ENCODE measurements around the gene PAXIP1. TPM values are rescaled to one million over a fixed set of nuclear protein-coding genes. Genes with fewer than 3 reads are reported as not detected.

Gene PAXIP1
- total and polyA plus RNA-seq, 2 donors (not counting 3 experiments of a cell fraction or from before 2014, with no cell fraction given) = 10.0 to 15.8 TPM

DNA sequence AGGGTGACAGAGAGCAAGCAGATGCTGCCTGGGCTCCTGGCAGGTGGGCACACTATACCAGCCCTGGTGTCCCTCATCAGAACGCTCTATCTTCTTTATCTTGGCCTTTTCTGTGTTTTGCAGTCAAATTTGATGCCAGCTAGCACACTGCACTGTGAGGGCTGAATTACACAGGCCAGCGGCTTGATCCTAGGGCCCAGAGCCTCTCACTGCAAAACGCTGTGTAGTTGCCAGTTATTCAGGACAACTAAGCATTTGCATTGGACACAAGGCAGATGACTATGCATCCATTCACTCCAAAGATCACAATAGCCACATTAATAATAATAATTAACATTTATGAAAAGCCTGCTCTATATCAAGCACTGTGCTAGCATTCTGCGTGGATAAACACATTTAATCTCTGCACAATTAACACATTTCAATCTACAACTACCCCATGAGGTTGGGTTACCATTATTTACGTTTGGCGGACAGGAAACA, 100.3 kb downstream of the PAXIP1 start:
- H3K4me3 ChIP-seq (replicated peaks in 1 of 3; ENCODE audit: insufficient read depth in 1 of 3, low read depth in 1 of 3, low read length in 3 of 3) = no peak overlapping the region
- no peaks in the 10 kb centered on the region for H3K9me1 ChIP-seq (replicated peaks; ENCODE audit: control insufficient read depth, extremely low read depth, insufficient read depth, low read length)
- no peaks in the 10 kb centered on the region for H4K20me1 ChIP-seq (replicated peaks; ENCODE audit: control insufficient read depth, extremely low read depth, insufficient read depth, low read length)
- no peak overlapping the region for H3K9ac ChIP-seq (replicated peaks; ENCODE audit: extremely low read depth, insufficient read depth, low read length)
- FAIRE-seq (no peak), DNase-seq (ENCODE audit: low read depth, low spot score) (no peak)
- H2AFZ ChIP-seq (ENCODE audit: low read depth, low read length) = no peak overlapping the region
- ChIA-PET POLR2A (no interaction called here), CTCF (no interaction called here)
- H3K4me1 ChIP-seq (ENCODE audit: control insufficient read depth, extremely low read depth, insufficient read depth, low read length) = no peaks in the 10 kb centered on the region
- no peaks in the 10 kb centered on the region for H3K36me3 ChIP-seq (ENCODE audit: control insufficient read depth in 2 of 2, extremely low read depth in 1 of 2, insufficient read depth in 2 of 2, low read length in 2 of 2)
- dilution Hi-C loops (cut with MboI; ENCODE audit: extremely low pct_ligation_motif_present, low sequenced_read_pairs) (no loop called here), intact Hi-C loops (cut with micrococcal nuclease) (no loop called here)
- no TSS peak for BruUV-seq (replicated peaks)
- no peaks in the 10 kb centered on the region for H3K27me3 ChIP-seq (ENCODE audit: control insufficient read depth in 2 of 2, insufficient read depth in 2 of 2, low read length in 2 of 2)
- H3K4me2 ChIP-seq (ENCODE audit: insufficient read depth, low read length) = no peak overlapping the region
- H3K27ac ChIP-seq (ENCODE audit: insufficient read depth, low read depth, low read length) = no peak overlapping the region
- no peak for TF ChIP-seq FOS (IDR thresholded peaks at IDR 0.05; ENCODE audit: borderline replicate concordance, insufficient read depth, low read length)
- no peak for TF ChIP-seq JUN (IDR thresholded peaks at IDR 0.05; ENCODE audit: borderline replicate concordance, insufficient read depth, insufficient read length, low read depth)
- no peak for TF ChIP-seq GATA2 (IDR thresholded peaks at IDR 0.05; ENCODE audit: insufficient read depth, insufficient read length, low read depth, low read length)
- TF ChIP-seq EZH2 (IDR thresholded peaks at IDR 0.05; ENCODE audit: borderline replicate concordance, low read depth, low read length, severe bottlenecking) = no peak
- TF ChIP-seq, protein P1, sequence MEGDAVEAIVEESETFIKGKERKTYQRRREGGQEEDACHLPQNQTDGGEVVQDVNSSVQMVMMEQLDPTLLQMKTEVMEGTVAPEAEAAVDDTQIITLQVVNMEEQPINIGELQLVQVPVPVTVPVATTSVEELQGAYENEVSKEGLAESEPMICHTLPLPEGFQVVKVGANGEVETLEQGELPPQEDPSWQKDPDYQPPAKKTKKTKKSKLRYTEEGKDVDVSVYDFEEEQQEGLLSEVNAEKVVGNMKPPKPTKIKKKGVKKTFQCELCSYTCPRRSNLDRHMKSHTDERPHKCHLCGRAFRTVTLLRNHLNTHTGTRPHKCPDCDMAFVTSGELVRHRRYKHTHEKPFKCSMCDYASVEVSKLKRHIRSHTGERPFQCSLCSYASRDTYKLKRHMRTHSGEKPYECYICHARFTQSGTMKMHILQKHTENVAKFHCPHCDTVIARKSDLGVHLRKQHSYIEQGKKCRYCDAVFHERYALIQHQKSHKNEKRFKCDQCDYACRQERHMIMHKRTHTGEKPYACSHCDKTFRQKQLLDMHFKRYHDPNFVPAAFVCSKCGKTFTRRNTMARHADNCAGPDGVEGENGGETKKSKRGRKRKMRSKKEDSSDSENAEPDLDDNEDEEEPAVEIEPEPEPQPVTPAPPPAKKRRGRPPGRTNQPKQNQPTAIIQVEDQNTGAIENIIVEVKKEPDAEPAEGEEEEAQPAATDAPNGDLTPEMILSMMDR (IDR thresholded peaks at IDR 0.05; ENCODE audit: extremely low read depth in 1 of 2, insufficient read depth in 1 of 2, low read depth in 1 of 2, low read length in 2 of 2) = no peak
- TF ChIP-seq MYC (IDR thresholded peaks at IDR 0.05; ENCODE audit: low read depth, low read length) = no peak
- no peak for TF ChIP-seq POLR2A (IDR thresholded peaks at IDR 0.05; ENCODE audit: low read depth, low read length)
- TF ChIP-seq POLR2AphosphoS5 (IDR thresholded peaks at IDR 0.05; ENCODE audit: insufficient read depth, low read depth, low read length) = no peak
- TF ChIP-seq, protein P2, sequence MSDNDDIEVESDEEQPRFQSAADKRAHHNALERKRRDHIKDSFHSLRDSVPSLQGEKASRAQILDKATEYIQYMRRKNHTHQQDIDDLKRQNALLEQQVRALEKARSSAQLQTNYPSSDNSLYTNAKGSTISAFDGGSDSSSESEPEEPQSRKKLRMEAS (IDR thresholded peaks at IDR 0.05; ENCODE audit: insufficient read depth, insufficient read length) = no peak
- H3K9me3 ChIP-seq (replicated peaks; ENCODE audit: control insufficient read depth, insufficient read depth, low read length) = no peaks in the 10 kb centered on the region
- no peaks in the 10 kb centered on the region for H3K79me2 ChIP-seq (ENCODE audit: control insufficient read depth, insufficient read depth, low read length)
